ENCODE measurements around the gene CLEC16A.

The CLEC16A gene

DNA sequence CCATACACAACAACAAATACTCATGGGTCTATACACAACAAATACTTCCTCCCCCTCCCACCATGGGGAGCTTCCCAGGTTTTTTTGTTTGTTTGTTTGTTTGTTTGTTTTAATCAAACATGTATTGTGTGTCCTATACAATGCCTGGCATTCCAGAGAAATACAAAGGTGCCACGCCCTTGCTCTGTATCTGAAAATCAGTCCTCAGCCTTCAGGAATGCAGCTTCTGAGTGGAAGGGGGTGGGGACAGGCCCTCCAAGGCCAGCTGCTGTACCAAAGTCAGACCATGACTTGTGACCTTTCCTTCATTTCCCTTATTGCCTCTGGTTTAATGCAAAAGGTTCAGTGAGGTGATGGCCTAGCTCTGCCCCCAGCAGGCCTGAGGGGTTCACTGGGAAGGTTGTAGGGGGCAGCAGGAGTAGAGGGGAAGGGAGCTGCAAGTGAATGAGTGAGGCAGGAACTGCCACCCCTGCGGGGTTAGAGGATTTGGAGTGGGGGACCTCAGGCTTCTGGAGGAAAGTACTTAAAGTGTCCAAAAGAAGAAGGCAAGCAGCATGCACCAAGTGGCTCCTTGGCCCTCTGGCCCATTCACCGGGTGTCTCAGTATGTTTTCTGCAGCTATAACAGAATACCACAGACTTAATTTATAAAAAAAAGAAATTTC lies 105.2 kb downstream of the CLEC16A start:
- FAIRE-seq: no peak
- TF ChIP-seq, protein P1, sequence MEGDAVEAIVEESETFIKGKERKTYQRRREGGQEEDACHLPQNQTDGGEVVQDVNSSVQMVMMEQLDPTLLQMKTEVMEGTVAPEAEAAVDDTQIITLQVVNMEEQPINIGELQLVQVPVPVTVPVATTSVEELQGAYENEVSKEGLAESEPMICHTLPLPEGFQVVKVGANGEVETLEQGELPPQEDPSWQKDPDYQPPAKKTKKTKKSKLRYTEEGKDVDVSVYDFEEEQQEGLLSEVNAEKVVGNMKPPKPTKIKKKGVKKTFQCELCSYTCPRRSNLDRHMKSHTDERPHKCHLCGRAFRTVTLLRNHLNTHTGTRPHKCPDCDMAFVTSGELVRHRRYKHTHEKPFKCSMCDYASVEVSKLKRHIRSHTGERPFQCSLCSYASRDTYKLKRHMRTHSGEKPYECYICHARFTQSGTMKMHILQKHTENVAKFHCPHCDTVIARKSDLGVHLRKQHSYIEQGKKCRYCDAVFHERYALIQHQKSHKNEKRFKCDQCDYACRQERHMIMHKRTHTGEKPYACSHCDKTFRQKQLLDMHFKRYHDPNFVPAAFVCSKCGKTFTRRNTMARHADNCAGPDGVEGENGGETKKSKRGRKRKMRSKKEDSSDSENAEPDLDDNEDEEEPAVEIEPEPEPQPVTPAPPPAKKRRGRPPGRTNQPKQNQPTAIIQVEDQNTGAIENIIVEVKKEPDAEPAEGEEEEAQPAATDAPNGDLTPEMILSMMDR (IDR thresholded peaks at IDR 0.05; ENCODE audit: insufficient read depth, missing control alignments): no peak
- DNase-seq (ENCODE audit: insufficient read length, low spot score): no peak

DNA sequence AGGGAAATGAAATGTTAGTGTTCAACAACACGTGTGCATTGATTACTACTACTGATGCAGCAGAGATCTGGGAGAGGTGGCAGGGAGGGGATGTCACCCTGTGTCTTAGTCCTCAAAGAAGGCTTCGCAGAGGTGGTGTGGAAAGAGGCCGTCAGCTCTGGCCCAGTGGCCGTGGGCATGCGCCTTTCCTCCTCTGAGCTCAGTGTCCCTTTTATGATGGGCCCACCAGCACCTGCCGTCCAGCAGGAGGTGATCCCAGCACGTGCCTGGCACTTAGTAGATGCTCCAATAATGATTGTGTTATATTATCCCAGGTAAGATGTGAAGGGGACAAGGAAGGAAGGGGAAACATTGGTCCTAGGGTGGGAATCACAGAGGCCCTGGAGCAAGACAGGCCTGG lies 106.2 kb downstream of the CLEC16A start:
- FAIRE-seq (no peak), DNase-seq (ENCODE audit: insufficient read length, low spot score) (no peak)
- TF ChIP-seq, protein P1 (IDR thresholded peaks at IDR 0.05; ENCODE audit: insufficient read depth, missing control alignments): no peak

DNA sequence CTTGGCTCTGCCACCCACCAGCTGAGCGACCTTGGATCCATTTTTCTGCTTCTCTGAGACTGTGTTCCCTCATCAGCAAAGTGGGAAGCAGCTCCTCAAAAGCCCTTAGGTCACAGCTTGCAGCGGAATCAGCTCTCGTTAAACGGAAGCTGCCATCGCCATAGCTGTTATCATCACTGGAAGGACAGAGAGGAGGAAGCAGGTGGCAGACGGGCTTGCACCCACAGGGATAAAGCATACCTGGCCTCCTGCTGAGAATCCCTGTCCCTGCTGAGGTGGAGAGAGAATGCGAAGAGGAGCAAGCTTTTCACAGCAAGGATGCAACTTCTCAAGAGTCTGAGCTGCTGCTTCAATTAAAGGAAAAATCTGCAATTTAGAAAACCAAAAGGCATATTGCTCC lies 106.6 kb downstream of the CLEC16A start:
- FAIRE-seq (no peak), DNase-seq (ENCODE audit: insufficient read length, low spot score) (no peak)
- TF ChIP-seq, protein P1 (IDR thresholded peaks at IDR 0.05; ENCODE audit: insufficient read depth, missing control alignments): no peak

DNA sequence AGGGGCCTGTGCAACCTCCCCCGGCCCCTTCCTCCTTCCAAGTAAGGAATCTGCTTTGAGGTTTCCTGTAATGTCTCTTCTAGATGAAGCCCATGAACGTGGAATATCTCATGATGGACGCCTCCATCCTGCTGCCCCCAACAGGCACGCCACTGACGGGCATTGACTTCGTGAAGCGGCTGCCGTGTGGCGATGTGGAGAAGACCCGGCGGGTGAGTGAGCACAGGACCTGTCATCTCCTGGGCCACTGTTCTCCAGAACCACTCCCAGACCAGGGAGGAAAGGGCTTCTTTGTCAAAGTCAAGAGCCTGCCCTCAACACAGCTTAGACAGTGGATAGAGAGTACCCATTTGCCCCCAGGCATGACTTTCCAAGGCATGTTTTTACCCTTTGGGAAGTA lies 107.1 kb downstream of the CLEC16A start:
- DNase-seq (ENCODE audit: insufficient read length, low spot score) (no peak), FAIRE-seq (no peak)
- TF ChIP-seq, protein P1 (IDR thresholded peaks at IDR 0.05; ENCODE audit: insufficient read depth, missing control alignments): no peak

DNA sequence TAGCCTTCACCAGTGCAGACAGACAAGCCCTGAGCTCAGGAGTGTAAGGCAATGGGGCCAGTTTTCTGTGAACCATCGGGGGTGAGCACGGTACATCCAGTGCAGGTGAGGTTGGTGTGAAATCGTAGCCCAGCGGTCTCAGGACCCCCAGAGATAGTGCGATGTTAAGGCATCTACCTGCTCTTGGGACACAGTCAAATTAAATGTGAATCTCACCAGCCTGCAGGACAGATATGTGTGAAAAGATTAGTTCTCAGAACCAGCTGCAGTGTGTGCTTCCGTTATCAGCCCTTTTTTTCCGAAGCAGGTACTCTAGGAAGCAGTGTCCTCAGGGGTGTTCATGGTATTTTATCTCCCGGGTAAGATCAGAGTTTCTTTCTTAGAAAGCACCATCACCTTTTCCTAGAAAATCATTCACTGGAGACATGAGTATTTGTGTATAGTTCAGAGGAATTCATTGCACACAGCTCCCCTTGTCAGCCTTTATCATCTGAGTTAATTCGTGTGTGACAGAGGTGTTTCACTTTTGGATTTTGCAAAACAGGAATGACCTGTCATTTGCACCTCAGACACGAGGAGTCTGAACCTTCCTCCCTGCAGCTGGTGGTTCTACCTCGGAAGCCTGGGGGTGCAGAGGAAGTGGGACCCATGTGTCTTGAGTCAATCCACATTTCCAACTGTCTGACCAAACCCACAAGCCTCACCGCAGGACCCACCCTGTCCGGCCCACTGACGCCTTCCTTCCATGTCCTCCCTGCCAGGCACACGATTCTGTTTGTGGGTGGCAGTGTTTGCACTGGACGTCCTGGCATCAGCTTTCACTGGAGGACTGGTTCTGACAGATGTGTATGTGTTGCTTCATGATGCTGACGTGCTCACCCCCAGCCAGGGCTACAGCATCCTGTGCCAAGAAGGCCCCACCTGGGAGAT lies 107.8 kb downstream of the CLEC16A start:
- FAIRE-seq: no peak
- TF ChIP-seq, protein P1 (IDR thresholded peaks at IDR 0.05; ENCODE audit: insufficient read depth, missing control alignments): no peak
- no peak for DNase-seq (ENCODE audit: insufficient read length, low spot score)

DNA sequence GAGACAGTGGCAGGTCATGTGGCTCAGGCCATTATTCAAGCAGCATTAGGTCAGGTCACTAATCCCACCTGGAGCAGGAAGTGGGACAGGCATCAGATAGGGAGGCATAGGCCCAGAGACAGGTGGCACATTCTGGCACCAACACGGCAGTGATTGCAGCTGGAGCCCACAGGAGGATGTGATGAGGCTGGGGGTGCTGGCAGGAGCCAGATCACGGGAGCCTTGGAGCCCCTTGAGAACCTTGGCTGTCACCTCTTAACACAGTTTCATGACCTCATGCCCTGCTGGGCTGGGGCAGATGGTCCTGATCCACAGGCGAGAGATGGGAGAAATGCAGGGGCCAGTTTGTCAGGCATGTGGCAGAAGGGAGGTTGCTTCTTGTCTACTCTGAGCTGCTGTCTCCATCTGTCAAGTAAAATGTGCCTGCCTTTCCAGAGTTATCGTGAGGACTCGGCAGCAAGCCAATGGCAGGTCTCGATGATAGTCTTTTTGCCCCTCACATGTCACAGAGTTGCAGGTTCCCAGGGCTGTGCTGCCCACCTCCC lies 109.6 kb downstream of the CLEC16A start:
- no peak for DNase-seq (ENCODE audit: insufficient read length, low spot score)
- TF ChIP-seq, protein P1 (IDR thresholded peaks at IDR 0.05; ENCODE audit: insufficient read depth, missing control alignments): no peak

More for the DNA sequence above, 109.6 kb downstream of the CLEC16A start:
- no peak for FAIRE-seq

All from D721Med (cell line).